NCI-H524 (cell line): ENCODE data around the gene KLHL28.

Experiments
- DNase-seq, 2 experiments: peaks; one replicate each; lab custom pipeline; 2025; lab: John Stamatoyannopoulos, UW

KLHL28 gene, protein sequence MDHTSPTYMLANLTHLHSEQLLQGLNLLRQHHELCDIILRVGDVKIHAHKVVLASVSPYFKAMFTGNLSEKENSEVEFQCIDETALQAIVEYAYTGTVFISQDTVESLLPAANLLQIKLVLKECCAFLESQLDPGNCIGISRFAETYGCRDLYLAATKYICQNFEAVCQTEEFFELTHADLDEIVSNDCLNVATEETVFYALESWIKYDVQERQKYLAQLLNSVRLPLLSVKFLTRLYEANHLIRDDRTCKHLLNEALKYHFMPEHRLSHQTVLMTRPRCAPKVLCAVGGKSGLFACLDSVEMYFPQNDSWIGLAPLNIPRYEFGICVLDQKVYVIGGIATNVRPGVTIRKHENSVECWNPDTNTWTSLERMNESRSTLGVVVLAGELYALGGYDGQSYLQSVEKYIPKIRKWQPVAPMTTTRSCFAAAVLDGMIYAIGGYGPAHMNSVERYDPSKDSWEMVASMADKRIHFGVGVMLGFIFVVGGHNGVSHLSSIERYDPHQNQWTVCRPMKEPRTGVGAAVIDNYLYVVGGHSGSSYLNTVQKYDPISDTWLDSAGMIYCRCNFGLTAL

DNA sequence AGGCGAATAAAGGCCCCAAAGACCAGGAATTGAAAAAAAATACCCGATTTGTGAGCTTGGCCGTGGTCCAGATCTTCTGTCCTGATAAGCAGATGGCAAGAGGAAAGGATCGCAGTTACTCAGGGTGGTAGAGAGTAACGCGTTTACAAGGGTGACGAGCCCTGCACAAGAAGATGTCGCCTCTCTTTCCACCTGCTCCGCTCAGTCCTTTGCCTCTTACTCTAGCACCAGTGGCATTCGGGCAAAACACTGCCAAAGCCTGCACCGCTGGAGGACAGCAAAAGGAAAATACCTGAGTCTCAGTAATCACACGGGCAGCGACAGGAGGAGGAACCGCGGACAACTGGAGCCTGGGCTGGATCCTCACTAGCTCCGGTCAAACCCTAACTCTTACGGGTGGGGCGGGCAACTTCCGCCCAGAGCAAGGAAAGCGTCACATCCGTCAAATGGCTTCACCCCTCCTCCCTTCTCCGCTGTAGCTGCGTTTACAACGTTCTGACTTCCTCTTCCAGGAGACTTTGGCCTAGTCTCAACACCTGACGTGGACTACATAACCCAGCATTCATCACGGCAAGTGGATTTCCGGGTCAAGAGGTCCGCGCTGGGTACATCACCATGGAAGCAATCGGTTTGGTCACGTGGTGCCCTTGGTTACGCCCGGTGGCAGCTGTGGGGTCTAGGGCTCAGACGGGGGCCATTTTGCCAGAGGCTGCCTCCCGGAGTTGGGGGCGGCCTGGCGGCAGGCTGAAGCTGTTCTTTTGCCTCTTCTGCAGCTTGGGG lies at the start of gene KLHL28, which contains the start of gene TOGARAM1:
TSS of gene KLHL28 (minus strand) at position 394 of the 780 bp plus-strand sequence. CDS start 16,019 bp downstream, outside the sequence.
TSS of gene TOGARAM1 (plus strand) at position 637 of the 780 bp plus-strand sequence. CDS start 232 bp downstream, outside the sequence.
- DNase-seq: peak; percentile 100

DNA sequence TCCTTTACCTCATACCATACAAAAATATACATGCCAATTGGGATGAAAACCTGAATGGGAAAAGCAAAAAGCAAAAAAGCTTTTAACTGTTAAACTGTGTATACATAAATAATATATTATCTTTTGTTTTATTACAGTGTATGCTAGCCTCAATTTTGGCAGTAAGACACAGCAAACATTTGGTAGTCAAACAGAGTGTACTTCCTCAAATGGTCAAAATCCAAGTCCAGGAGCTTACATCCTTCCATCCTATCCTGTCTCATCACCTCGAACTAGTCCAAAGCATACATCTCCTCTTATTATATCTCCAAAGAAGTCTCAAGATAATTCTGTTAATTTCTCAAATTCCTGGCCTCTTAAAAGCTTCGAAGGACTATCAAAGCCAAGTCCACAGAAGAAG lies 42.2 kb upstream of the KLHL28 start:
- no peak for DNase-seq

DNA sequence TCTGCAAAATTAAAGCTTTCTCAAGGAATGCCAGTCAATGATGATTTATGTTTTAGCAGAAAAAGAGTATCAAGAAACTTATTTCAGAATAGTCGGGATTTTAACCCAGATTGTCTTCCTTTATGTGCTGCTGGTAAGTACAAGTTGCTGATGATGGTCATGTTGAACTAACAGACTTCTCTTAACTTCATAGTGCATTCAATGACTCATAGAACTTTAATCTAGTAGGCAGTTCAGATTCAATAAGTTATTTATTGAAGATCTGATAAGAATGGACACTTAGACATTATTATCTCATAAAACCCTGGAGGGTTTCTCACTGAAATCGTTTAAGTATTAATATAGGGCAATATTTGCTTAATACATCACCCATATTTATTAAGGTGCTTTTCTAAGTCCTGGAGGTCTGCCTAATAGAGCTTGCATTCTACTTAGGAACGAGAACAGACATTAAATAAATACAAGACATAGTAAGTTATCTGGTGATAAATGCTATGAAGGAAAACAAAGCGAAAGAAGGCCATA lies 34.1 kb upstream of the KLHL28 start:
- DNase-seq: no peak

DNA sequence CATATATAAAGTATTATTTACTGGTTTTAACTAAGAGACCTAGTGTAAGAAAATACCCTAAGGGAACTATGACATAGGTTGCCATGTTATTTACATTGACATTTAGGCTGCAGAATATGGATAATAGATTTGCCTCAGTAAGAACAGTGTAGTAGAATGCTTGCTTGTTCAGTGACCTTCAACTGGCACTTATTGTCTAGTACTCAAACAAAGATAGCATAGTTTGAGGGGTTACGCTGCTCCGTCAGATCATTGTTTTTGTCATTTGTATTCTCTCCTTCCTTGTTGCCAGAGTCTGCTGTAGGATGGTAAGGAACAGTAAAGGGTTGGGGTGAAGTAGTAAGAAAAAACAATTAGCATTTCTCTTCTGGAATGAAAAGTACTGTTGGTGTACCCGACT lies 33.4 kb upstream of the KLHL28 start:
- DNase-seq: no peak

DNA sequence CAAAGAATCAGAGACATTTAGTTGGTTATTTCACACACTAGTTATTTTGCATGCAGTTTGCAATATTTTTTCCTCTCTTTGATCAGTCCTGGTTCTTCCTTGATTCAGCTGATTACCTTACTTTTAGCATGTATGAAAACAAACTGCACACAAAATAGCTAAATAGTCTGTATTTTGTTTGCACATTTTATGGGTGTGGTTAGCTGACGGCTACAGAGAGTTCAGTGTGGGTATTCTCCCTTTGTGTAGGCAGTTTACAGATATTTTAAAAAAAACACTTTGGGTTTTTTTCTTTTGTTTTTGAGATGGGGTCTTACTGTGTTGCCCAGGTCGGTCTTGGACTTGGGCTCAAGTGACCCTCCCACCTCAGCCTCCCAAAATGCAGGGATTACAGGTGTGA lies 28.8 kb upstream of the KLHL28 start:
- no peak for DNase-seq

DNA sequence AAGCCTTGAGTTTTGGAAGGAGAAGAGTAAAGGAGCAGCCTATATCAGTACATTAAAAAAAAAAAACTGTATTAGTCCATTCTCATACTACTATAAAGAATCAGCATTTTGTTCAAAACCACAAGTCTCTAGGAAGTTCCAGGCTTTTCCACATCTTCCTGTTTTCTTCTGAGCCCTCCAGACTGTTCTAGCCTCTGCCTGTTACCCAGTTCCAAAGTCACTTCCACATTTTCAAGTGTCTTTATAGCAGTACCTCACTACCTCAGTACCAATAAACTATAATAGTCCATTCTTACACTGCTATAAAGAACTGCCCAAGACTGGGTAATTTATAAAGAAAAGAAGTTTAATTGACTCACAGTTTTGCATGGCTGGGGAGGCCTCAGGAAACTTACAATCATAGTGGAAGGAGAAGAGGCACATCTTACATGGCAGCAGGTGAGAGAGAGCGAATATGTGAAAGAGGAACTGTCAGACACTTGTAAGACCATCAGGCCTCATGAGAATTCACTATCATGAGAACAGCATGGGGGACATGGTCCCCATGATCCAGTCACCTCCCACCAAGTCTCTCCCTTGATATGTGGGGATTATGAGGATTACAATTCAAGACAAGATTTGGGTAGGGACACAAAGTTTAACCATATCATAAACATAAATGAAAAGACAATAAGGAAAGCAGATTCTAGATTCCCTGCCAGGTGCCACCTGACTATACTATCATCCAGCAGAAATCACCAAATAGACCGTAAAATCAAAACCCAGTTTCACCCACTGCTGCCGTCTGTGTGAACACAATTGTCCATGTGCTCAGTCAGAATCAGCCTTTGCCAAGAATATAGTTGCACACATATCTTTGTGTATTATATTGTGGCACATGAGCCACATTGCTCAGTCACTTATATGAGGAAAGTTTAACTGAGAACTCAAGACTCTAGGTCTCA lies 28.0 kb upstream of the KLHL28 start:
- no peak for DNase-seq

DNA sequence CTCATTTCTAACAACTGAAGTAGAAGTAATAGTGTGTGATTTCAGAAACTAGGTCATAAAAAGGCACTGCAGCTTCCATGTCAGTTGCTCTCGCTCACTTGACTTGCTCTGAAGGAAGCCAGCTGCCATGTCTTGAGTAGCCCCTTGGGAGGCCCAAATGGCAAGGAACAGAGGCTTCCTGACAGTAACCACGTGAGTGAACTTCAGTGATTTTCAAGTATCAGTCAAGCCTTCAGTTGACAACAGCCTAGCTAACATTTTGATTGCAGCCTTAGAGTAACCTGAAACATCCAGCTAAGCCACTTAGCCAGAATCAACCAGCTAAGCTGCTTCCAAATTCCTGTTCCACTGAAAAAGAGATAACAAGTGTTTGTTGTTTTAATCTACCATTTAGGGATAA lies 26.9 kb upstream of the KLHL28 start:
- DNase-seq: peak; percentile 100

DNA sequence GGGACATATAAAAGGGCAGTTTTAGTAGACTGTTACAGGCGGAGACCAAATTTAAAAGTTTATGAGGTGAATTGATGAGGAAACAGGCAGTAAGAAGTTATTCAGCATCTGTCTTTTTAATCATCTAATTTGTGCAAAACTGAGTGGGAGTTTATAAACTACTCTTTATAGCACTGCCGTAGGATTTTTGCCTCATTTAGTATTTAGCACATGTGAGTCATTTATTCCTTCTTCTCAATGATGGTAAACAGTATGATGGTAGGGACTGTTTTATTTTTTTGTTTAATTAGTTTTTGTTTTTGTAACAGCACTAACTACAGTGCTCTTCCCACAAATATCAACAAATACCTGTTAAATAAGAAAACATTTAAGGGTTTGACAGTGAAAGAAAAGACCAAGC lies 20.8 kb upstream of the KLHL28 start:
- no peak for DNase-seq

DNA sequence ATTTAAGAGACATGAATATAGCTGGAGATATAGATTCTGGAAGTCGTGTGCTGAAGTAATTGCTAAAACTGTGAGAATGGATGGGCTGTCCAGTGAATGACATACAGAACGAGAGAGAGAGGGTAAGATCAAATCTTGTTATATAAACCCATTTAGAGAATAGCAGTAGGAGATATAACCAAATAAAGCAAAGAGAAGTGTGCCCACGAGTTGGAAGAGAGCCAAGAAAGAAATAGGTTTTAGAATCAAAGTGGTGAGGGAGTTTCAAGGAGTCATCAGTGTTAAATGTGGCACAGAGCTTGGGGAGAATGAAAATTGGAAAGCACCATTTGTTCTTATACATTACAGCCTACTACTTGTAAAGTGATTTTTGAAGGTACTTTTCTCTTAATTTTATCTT lies 19.5 kb upstream of the KLHL28 start:
- peak in 1 of 2 experiments; percentile 43 for DNase-seq

DNA sequence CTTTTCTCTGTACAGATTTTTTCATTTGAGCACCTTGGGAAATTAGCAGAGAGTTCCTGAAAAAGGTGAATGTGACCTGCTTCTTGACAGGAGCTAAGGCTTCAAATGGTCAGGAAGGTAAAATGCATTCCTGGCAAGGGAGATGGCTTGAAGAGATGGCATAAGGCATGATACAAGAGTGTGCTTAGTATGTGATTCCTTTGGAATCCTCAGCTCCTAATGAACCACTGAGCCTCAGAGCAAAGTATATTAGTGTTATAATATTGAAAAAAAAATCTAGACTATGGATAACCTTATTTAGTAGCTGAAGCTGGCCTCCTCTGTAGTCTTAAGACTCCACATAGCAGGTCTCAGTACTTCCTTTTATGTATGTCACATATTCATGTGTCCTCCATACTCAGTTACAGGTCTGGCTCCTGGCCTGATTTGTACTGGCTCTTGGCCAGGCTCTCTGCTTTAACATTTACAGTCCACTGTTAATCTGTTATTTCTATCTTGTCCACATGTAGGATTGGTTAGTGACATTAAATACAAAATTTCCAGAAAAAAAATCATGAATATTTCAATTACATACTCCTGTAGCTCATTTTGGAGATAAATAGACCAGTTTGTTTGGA lies 18.1 kb upstream of the KLHL28 start:
- no peak for DNase-seq

DNA sequence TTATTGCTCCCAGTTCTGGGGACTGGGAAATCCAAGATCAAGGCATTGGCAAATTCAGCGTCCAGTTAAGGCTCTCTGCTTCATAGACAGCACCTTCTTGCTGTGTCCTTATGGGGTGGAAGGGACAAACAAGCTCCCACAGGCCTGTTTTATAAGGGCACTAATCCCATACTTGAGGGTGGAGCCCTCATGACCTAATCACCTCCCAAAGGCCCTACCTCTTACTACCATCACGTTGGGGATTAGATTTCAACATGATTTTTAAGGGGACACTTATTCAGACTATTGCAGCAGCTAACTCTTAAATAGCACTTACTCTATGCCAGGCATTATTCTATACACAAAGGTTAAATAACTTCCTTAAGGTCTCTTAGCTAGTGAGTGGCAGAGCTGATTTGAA lies 17.5 kb upstream of the KLHL28 start:
- peak in 1 of 2 experiments; percentile 39 for DNase-seq

DNA sequence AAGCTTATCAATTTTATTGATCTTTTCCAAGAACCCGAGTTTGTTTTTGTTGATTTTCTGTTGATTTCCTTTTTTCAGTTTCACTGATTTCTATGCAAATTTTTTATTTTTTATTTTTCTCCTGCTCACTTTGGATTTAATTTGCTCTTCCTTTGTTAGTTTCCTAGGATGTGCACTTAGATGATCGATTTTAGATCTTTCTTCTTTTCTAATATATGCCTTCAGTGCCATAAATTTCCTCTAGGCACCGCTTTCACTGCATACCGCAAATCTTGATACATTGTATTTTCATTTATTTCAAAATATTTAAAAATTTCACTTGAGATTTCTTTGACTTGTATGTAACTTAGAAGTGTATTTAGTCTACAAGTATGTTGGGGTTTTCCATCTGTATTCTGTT lies 9.7 kb upstream of the KLHL28 start:
- no peak for DNase-seq

DNA sequence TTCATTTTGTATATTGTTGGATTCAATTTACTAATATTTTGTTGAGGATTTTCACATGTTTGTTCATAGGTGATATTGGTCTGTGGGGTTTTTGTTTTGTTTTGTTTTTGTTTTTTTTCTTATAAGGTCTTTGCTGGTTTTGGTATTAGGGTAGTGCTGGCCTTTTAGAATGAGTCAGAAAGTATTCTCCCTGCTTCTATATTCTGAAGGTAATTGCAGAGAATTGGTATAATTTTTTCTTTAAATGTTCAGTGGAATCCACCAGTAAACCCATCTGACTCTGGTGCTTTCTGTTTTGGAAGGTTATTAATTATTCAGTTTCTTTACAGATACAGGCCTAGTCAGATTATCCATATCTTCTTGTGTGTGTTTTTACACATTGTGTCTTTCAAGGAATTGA lies 9.2 kb upstream of the KLHL28 start:
- DNase-seq: no peak

DNA sequence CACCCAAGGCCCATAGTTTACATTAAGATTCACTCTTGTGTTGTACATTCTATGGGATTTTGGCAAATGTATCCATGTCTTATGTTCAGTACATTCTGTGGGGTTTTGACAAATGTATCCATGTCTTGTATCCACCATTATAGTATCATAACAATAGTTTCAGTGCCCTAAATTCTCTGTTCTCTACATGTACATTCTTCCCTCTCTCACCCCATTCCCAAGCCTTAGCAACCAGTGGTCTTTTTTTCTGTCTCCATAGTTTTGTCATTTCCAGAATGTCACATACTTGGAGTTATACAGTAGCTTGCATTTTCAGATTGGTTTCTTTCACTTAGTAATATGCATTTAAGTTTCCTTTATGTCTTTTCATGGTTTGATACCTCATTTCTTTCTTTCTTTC lies 7.0 kb upstream of the KLHL28 start:
- DNase-seq: no peak

DNA sequence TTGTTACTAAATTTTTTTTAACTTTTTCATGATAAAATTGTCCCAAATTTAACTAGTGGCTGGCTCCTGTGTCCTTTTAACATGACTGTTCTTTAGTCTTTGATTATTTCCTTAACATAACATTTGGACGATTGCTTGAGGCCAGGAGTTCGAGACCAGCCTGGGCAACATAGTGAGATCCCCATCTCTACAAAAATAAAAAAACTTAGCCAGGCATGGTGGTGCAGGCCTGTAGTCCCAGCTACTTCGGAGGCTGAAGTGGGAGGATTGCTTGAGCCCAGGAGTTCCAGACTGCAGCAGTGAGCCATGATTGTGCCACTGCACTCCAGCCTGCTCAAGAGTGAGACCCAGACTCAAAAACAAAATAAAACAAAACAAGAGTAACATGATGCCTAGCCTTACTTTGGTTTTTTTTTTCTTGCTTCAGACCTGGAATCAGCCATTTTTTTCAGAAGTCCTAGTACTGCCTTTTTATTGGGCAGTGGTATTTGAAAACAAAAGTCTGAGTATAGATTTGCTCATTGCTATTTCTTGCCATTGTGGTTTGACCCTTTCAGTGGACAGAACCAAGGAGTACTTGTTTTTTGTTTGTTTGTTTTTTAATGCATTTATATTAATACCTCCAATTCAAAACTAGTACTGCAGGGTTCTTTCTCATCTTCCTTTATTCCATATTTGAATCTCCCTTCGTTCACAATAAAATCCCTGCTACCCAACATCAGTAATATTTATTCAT lies 5.0 kb upstream of the KLHL28 start:
- no peak for DNase-seq

DNA sequence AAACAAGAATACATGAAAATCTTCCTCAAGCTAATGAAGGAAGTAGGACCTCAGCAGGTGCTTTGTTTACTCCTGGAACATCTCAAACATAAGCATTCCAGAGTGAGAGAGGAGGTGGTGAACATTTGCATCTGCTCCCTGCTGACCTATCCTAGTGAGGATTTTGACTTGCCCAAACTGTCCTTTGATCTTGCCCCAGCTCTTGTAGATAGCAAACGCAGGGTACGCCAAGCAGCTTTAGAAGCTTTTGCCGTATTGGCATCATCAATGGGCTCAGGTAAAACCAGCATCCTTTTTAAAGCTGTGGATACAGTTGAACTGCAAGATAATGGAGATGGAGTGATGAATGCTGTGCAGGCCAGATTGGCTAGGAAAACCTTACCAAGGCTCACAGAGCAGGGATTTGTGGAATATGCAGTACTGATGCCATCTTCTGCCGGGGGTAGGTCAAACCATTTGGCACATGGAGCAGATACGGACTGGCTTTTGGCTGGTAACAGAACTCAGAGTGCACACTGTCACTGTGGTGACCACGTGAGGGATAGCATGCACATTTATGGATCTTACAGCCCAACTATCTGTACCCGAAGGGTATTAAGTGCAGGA lies 2.1 kb upstream of the KLHL28 start:
- DNase-seq: peak; percentile 29 to 77

DNA sequence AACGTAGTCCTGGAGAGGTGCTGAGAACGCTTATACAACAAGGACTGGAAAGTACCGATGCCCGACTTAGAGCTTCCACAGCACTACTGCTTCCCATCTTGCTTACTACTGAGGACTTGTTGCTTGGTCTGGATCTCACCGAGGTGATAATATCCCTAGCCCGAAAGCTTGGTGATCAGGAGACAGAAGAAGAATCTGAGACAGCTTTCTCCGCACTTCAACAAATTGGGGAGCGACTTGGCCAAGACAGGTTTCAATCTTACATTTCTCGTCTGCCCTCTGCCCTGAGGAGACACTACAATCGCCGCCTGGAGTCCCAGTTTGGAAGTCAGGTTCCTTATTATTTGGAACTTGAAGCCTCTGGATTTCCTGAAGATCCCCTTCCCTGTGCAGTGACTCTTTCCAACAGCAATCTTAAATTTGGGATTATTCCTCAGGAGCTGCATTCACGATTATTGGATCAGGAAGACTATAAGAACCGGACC lies 1.3 kb upstream of the KLHL28 start:
- peak; percentile 41 to 57 for DNase-seq

DNA sequence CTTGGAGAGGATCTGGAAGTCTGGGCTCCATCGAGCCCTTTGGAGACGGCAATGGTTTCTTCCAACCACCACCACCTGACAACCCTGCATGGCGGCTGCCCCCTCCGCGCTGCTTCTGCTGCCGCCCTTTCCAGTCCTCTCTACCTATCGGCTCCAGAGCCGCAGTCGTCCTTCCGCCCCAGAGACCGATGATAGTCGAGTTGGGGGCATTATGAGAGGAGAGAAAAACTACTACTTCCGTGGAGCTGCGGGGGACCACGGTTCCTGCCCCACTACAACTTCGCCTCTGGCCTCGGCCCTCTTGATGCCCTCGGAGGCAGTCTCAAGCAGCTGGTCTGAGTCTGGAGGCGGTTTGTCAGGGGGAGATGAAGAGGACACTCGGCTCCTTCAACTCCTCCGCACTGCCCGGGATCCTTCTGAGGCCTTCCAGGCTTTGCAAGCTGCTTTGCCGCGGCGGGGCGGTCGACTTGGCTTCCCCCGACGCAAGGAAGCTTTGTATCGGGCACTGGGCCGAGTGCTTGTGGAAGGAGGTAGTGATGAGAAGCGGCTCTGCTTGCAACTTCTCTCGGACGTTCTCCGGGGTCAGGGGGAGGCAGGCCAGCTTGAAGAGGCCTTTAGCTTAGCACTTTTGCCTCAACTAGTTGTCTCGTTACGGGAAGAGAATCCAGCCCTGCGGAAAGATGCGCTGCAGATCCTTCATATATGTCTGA lies 742 bp upstream of the KLHL28 start:
- DNase-seq: peak in 1 of 2 experiments; percentile 89

DNA sequence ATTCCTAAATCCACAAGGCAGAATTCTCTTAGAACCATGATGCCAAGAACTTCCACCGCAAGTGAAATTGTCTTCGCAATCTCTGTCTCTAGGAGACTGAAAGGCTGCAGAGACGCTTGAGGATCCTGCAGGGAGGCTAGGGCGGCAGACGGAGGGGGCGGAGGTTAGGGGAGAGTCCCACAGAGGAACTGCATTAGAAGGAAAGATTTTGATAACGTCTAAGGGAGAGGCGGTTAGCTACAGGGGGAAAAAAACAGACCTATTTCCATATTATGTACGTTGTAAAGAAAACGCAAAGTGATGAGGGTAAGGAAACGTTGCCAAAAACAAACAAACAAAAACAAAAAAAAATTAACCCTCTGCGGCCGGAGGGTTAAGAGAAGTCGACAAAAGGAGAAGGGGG lies 595 bp downstream of the KLHL28 start:
- DNase-seq: peak; percentile 52 to 79
